Memory B cell (primary cell): ENCODE data around the gene TBX4.

ENCODE experiments used
- ATAC-seq: fragments of 150-1000 bp; cut with Tn5 transposase; 2 replicates; pipeline ENCODE4 v1.10.0; 2021; ENCODE audit warnings: low read depth, mild to moderate bottlenecking, moderate library complexity
- DNase-seq, 2 donors: peaks; one replicate each; pipeline ENCODE4 v3.0.0; 2022; ENCODE audit warnings: low spot score in 2 of 2
- H3K27ac Mint-ChIP-seq: one replicate; pipeline ENCODE4 v1.8.0; 2022; ENCODE audit warnings: mild to moderate bottlenecking, moderate library complexity, mixed read lengths
- H3K27me3 Mint-ChIP-seq: one replicate; pipeline ENCODE4 v1.8.0; 2022; ENCODE audit warnings: mixed read lengths
- H3K36me3 Mint-ChIP-seq: one replicate; pipeline ENCODE4 v1.8.0; 2022; ENCODE audit warnings: mild to moderate bottlenecking, mixed read lengths
- H3K4me1 Mint-ChIP-seq: one replicate; pipeline ENCODE4 v1.8.0; 2022; ENCODE audit warnings: mixed read lengths
- H3K4me3 Mint-ChIP-seq: one replicate; pipeline ENCODE4 v1.8.0; 2022; ENCODE audit warnings: mild to moderate bottlenecking, moderate library complexity, mixed read lengths
- H3K9me3 Mint-ChIP-seq: one replicate; pipeline ENCODE4 v1.8.0; 2022; ENCODE audit warnings: mixed read lengths

TBX4 gene

DNA sequence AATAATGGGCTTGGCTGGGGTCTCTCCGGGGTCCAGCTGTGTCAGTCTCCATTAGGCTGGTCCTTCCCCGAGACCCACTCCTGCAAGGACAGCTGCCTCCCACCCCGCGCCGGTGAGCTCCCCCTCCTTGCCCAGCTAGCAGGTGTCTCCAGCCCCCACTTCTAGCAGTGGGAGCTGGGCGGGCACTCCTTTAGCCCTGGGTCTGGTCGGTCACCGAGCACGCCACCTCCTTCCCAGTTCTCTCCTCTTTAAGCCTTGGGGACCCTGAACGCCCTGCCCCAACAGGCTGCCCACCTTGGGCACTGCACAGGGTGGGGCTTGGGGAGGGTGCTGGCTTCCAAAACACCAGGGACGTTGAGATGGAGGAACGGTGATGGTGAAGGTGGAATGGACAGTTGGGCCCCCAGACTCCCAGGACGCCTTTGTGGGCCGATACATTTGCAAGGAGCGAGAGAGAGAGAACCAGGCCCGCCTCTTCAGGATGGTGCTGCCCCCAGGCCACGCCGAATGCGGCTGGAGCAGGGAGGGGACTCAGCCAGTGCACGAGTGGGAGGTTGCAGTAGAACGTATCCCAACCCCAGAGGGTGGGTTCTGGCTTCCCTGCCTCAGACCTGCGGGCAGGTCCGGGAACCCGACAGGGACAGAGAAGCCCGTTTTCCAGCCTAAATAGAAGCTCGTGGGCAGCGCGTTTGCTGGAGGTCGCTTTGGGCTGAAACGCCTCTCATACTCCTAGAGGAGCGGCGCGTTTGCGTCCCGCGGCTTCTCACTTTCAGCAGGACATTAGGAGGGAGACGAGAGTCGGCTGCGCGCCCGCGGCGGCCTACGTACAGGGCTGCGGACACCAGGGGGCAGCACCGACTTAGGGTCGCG lies 41.8 kb upstream of the TBX4 start:
- Mint-ChIP-seq H3K36me3 (no peaks in the 10 kb centered on the region), H3K27me3 (peaks cover 19% of the 10 kb centered on the region), H3K27ac (no peak overlapping the region)

DNA sequence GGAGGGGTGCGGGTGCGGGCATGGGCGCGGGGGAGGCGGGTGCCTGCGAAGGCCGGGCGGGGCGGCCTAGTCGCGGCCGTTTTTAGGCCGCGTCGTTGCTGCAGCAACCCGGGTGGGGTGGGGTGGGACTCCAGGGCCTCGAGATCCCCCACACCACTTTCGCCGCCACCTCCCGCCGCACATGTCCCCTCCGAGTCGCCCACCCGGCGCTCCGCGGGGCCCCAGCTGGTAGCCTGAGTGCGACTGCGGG lies 41.3 kb upstream of the TBX4 start:
- Mint-ChIP-seq H3K27ac (no peak overlapping the region), H3K4me3 (peak overlapping the region; percentile 76)

More for the DNA sequence above, 41.8 kb upstream of the TBX4 start:
- Mint-ChIP-seq H3K4me1 (peaks cover 19% of the 10 kb centered on the region), H3K9me3 (no peaks in the 10 kb centered on the region), H3K4me3 (peak overlapping the region; percentile 66)
- ATAC-seq: peak; percentile 52
- peak; percentile 71 to 78 for DNase-seq

DNA sequence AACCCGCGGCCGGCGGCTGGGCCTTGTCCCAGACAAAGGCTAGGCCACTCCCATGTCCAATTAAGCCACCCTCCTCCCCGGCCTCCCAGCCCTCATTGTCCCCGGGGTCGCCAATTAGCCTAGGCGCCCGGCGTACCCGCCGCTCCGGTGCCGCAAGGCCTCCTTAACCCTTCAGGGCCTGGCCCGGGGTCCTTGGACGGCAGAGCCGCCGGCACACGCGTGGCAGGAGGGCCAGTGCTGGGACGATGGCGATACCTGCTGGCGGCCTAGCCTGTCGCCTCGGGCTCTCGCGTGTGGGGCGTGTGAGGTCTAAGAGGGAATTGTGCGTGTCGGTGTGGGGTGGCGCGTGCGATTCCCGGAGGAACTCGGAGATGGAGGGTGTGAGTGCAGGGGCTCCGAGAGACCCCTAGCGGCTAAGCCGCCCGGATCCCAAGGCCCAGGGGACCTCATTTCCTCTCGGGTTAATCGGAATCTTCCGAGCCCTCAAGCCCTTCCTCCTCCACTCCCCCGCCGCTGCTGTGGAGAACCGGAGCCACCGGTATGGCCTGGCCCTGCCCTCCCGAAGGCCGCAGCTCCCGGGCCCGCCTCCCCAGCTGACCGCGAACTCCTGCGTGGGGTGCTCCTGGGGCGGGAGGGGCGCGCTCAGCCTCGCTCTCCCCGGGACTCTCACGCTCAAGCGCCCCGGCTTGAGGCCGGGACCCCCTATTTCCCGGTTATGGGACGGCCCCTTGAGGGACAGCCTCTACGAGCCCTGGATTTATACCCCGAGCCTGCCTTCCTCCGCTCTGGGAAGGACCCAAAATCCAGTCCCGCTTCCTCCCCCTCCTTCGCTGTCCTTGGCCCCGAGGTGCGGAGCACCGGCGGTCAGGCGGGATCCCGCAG lies 40.7 kb upstream of the TBX4 start:
- no peaks in the 10 kb centered on the region for H3K9me3 Mint-ChIP-seq
- DNase-seq (peak in 1 of 2 donors; percentile 53), ATAC-seq (peak; percentile 8)
- H3K36me3 Mint-ChIP-seq: no peaks in the 10 kb centered on the region
- H3K4me1 Mint-ChIP-seq: peaks cover 19% of the 10 kb centered on the region
- peak overlapping the region; percentile 76 for H3K4me3 Mint-ChIP-seq
- peaks cover 19% of the 10 kb centered on the region for H3K27me3 Mint-ChIP-seq
- no peak overlapping the region for H3K27ac Mint-ChIP-seq

More for the DNA sequence above, 41.3 kb upstream of the TBX4 start:
- Mint-ChIP-seq H3K27me3 (peaks cover 19% of the 10 kb centered on the region), H3K9me3 (no peaks in the 10 kb centered on the region), H3K36me3 (no peaks in the 10 kb centered on the region), H3K4me1 (peaks cover 19% of the 10 kb centered on the region)
- DNase-seq (no peak), ATAC-seq (no peak)

DNA sequence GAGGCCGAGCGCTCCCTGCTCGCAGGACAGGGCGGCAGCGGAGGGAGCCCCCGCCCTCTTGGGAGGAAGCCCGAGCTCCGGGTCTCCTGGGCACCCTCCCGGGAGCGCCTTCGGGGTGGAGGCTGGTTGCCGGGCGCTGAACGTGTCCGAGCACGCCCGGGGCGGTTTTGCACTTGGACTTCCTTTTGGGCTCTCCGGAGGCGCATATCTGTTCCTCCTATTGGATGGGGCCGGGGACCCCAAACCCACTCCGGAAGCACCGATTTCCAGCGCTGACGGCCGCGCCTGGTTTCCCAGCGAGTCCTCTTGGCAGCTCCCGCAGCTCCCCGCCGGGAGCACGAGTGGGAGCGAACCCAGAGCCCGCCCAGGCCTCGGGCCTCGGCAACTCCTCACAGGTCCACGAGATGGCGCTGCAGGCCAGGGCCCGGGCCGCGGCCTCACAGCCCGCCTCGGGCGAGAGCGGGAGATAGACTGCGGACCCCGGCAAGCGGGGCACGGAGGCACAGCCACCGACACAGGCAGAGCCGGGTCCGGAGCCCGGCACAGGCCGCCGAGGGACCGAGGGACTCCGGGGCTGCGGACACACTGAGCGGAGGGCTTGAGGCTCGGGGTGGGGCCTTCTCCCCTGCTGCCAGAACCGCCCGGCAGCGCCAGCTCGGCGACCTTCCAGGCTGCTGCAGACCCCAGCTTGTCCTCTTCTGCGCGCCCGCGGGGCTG lies 39.9 kb upstream of the TBX4 start:
- ATAC-seq (peak; percentile 72), DNase-seq (peak; percentile 85 to 97)
- no peaks in the 10 kb centered on the region for H3K36me3 Mint-ChIP-seq
- H3K27ac Mint-ChIP-seq: no peak overlapping the region
- no peaks in the 10 kb centered on the region for H3K9me3 Mint-ChIP-seq
- H3K4me1 Mint-ChIP-seq: peaks cover 19% of the 10 kb centered on the region
- peaks cover 13% of the 10 kb centered on the region for H3K27me3 Mint-ChIP-seq
- peak overlapping the region; percentile 76 for H3K4me3 Mint-ChIP-seq

DNA sequence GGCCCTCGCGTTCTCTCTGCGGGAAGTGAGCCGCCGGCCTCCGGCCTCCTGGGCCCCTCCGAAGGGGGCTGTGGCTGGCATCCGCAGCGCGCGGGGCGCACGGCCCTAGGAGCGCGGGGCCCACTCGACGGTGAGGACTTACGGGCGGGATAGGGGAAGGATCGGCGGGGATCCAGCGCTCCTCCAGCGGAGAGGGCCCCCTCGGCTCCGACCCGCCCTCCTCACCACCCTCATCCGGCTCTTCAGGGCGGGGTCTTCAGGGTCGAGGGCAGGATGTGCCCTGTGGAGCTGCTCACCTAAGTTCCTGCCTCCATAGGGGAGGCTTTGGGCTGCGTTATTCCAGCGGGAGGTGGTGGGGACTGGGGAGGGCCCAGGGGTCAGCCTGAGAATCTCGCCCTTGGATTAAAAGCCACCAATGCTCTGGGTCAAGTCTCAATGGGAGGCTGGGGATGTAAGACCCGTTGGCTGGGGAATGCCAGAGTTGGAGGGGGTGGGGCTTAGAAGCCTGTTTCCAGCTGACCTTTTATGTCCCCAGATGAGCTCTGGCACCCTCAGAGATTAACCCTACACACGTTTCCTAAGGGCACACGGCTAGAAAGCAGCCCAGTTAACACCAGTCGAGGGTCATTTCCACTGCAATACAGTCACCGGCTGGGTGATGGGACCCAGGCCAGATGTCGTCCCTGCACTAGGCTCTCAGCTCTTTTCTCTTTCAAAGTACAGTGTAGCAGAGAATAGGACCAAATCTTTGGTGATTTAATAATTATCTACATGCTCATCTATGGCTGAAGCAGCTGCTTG lies 39.2 kb upstream of the TBX4 start:
- Mint-ChIP-seq H3K36me3 (no peaks in the 10 kb centered on the region), H3K4me1 (peaks cover 15% of the 10 kb centered on the region), H3K9me3 (no peaks in the 10 kb centered on the region), H3K27ac (no peak overlapping the region), H3K27me3 (peaks cover 9% of the 10 kb centered on the region), H3K4me3 (peak overlapping the region; percentile 73)
- no peak for ATAC-seq
- no peak for DNase-seq

DNA sequence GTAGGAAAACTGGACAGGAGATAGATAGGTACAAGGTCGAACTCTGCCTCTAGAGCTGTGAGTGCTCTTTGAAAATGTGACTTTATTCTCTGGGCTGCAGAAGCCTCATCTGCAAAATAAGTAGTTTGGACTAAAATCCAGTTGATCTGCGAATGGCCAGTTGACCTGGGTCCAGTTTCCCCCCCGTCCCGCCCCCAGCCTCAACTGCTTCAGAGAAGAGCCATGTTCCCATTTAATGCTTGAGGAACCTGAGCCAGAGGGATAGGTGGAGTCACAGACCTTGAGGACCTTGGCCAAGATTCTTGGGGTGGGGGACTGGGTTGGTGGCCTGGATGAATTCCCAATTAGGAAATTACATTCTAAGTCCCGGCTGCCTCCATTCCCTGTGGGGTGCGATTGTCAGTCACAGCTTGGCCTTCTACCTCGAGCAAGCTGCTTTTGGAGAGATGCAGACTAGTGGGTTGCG lies 38.5 kb upstream of the TBX4 start:
- Mint-ChIP-seq H3K9me3 (no peaks in the 10 kb centered on the region), H3K4me3 (peak overlapping the region; percentile 73), H3K27ac (no peak overlapping the region), H3K36me3 (no peaks in the 10 kb centered on the region), H3K27me3 (peaks cover 6% of the 10 kb centered on the region), H3K4me1 (peaks cover 12% of the 10 kb centered on the region)
- DNase-seq: no peak
- ATAC-seq: no peak

DNA sequence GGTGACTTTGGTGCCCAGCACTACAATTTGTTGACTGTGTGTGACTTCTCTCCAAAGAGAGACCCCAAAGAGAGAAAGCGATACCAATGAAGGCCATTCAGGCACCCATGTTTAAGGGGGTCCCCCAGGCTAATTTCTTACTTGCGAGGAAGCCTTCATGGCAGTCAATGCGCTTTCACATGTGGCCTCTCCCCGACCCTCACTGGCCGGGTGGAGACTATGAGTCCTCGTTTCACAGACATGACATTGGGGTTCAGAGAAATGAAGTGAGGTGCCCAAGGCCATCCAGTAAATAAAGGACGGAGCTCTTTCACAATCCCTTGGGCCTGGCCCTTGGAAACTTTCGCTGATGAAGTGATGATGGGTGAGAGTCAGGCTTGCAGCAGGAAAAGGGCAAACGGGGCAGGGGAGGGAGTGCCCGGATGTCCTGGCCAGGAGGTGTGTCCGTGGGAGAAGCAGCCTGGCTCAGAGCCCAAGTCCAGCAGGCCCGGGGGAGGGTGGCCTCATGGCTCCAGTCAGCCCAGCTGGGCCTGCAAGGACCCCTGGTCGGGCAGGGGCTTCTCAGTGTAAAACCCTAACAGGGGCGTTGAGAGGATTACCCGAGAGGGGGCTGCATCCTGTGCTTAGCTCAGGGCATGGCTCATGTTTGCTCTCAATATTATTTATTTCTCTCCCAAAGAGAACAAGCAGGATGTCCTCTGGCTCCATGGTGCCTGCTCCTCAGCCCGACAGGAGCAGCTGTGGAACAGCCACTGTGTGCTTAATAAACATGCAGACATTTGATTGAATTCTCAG lies 37.9 kb upstream of the TBX4 start:
- H3K4me1 Mint-ChIP-seq: peaks cover 10% of the 10 kb centered on the region
- DNase-seq (no peak), ATAC-seq (no peak)
- peaks cover 8% of the 10 kb centered on the region for H3K27me3 Mint-ChIP-seq
- no peak overlapping the region for H3K27ac Mint-ChIP-seq
- H3K4me3 Mint-ChIP-seq: no peak overlapping the region
- H3K36me3 Mint-ChIP-seq: no peaks in the 10 kb centered on the region
- no peaks in the 10 kb centered on the region for H3K9me3 Mint-ChIP-seq

DNA sequence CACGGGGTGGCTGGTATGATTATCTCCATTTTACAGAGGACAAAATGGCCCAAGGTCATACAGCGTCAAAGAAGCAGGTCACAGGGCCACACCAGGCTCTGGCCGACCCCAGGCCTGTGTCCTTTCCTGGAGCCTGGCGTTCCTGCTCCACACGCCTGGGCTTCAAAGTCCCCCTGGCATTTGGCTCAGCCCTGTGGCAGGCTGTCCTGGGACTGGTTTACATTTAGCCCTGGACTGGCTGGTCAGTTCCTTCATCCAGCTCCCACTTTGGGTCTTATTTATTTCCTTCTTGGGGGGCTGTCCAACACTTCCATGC lies 37.3 kb upstream of the TBX4 start:
- ATAC-seq (no peak), DNase-seq (no peak)
- Mint-ChIP-seq H3K27me3 (peaks cover 10% of the 10 kb centered on the region), H3K27ac (no peak overlapping the region), H3K4me1 (peaks cover 8% of the 10 kb centered on the region), H3K9me3 (no peaks in the 10 kb centered on the region), H3K4me3 (no peak overlapping the region), H3K36me3 (no peaks in the 10 kb centered on the region)

DNA sequence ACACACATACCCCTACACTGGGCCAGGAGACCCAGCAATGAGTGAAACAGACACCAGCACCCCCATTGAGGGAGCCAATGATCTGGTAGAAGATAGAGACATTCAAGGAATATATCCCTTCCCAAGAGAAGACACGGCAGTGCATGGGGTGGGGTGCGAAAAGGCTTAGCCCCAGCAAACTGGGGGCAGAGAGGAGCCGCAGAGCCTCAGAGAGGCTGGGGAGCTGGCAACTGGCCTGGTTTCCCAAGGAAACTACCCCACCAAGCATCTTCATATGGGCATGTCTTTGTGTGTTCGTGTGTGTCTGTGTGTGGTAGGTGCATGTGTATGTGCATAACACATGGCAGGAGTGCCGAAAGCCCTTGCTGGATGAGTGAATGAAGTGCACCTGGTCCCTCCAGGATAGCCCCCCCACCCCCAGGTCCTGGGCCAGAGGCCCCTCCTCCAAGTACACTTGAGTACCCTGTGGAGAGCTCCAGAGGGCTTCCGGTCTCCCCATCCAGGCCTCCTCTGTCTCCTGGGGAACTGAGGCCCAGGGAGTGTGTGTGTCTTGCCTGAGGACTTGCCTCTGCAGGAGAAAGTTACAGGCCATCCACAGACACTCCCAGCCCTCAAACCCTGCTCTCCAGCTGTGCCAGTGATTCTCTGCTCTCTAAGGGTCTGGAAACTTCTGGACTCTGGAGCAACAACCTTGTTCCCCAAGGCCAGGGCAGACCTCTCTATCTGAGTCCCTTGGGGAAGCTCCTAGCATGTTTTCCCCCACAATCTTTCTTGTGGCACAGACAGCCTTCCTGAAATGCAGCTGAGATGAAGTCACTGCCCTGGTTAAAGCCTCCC lies 36.6 kb upstream of the TBX4 start:
- H3K4me1 Mint-ChIP-seq: peaks cover 1% of the 10 kb centered on the region
- no peak overlapping the region for H3K4me3 Mint-ChIP-seq
- ATAC-seq (no peak), DNase-seq (no peak)
- no peaks in the 10 kb centered on the region for H3K9me3 Mint-ChIP-seq
- no peak overlapping the region for H3K27ac Mint-ChIP-seq
- H3K36me3 Mint-ChIP-seq: no peaks in the 10 kb centered on the region
- H3K27me3 Mint-ChIP-seq: peaks cover 12% of the 10 kb centered on the region

DNA sequence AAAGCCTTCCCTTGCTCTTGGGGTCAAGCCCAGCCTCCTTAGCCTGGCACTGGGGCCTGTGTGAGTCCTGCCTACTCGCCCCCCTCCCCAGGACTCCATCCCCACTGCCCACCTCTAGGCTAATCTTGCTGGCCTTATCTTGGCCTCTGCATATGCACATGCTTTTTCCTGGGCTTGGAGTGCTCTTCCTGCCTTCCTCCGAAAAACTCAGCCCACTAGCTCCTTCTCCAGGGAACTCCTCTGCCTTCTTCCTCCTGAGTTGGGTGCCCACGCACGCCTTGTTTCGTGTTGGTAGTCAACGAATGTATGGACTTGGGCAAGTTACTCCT lies 36.0 kb upstream of the TBX4 start:
- ATAC-seq: no peak
- DNase-seq: no peak
- Mint-ChIP-seq H3K27me3 (peaks cover 14% of the 10 kb centered on the region), H3K36me3 (no peaks in the 10 kb centered on the region), H3K27ac (no peak overlapping the region), H3K9me3 (no peaks in the 10 kb centered on the region), H3K4me1 (no peaks in the 10 kb centered on the region), H3K4me3 (no peak overlapping the region)

DNA sequence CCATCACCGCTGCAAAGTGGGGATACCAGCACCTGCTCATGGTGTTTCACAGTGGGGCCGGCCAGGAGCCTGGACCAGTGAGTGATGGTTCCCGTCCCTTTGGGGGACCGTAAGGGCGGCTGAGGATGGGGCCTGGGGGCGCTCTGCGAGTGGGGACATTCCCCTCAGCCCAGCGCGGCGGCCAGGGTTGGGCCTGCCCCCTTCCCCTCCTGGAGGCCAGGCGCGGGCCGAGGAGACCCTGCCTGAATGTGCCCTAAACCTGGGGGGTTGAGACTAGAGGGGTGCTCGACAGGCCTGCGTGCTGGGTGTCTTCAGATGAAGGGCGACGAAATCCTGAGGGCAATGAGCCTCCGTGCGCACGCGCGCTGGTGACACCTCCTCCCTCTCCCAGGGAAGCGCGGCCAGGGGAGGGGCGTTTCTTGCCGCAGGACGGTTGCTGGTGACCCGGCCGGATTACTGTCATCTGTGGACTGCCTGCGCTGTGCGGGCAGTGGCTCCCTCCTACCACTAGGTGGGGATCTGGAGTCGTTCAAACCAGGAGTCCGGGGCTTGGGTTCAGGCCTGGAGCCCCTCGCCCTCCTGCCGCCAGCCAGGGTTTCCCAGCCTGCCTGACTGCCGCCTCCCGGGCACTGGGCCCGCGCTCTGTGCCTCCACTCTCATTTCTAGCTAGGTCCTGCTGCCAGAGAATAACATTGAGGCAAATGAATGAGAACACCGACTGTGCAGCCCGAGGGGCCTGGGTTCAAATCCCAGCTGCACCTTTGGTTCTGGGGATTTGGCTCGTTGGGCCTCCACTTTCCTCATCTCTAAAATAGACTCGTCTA lies 35.5 kb upstream of the TBX4 start:
- Mint-ChIP-seq H3K27ac (no peak overlapping the region), H3K27me3 (peaks cover 15% of the 10 kb centered on the region), H3K4me3 (no peak overlapping the region), H3K4me1 (no peaks in the 10 kb centered on the region), H3K9me3 (no peaks in the 10 kb centered on the region), H3K36me3 (no peaks in the 10 kb centered on the region)
- peak; percentile 44 for ATAC-seq
- peak; percentile 46 to 65 for DNase-seq

DNA sequence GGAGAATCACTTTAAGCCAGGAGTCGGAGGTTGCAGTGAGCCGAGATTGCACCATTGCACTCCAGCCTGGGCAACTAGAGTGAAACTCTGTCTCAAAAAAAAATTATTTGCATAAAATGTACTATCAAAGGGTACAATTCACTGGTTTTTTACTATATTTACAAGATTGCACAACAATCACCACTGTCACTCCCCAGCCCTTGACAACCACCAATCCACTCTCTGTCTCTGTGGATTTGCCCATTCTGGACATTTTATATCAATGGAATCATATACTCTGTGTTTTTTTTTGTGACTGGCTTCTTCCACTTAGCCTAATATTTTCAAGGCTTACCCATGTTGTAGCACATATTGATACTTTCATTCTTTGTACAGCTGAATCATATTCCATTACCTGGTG lies 33.8 kb upstream of the TBX4 start:
- Mint-ChIP-seq H3K4me1 (no peaks in the 10 kb centered on the region), H3K4me3 (no peak overlapping the region), H3K27ac (no peak overlapping the region), H3K36me3 (no peaks in the 10 kb centered on the region), H3K27me3 (peaks cover 20% of the 10 kb centered on the region), H3K9me3 (no peaks in the 10 kb centered on the region)
- no peak for ATAC-seq
- DNase-seq: no peak
